Activated CD4-positive, CD25-positive, alpha-beta regulatory T cell (primary cell): Measurements from ENCODE around the gene ZMYM4.
"Not testable (repeated sequence)": the region's sequence is repeated elsewhere in the genome, so short reads cannot be mapped to it uniquely, and the experiment has no call there.

Source experiments
- DNase-seq, 4 experiments: peaks; one replicate each; lab custom pipeline; 2025; lab: John Stamatoyannopoulos, UW

Gene ZMYM4

DNA sequence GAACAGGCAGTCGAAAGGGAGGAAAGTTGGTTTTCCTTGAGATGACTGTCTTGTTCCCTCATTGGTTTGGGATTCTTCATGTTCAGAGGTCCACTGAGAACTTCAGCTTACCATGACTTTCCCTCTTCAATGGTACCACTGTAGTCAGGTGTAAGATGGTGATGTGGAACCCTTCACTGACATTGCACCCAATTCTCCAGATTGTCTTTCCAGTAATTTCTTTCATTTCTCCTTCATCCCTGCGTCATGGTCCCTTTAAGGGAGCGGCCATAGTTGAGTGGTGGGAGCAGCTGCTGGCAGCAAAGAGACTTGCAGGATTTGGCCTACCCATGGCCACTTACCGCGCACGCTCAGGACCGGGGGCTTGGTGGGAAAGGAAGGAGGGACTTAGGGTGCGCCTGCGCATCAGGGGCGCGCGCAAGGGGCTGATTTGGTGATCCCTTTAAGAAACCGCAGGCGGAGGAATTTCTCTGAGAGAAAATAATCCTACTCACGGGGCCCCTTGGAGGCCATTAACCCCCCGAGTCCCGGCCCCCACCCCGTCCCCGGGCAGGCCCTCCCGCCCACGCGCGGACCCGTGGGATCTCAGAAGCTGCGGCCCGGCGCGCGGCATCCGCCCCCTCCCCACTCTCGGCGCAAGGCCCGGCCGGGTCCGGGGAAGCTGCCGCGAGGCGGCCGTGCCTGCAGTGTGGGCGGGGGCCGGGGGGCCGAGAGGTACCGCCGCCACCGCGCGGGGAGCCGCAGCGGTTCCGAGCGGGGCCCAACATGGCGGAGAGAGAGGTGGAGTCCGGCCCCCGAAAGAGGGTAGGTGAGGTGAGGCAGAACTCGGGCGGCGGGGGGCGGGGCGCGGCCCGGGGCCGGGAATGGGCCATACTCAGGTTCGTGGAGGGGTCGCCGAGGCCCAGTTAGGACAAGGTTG is at the start of gene ZMYM4:
Gene ZMYM4 (plus strand): TSS at position 428 of the 919 bp plus-strand sequence. CDS start 338 bp downstream, at position 766.
- peak; percentile 68 to 74 (median 72) for DNase-seq

DNA sequence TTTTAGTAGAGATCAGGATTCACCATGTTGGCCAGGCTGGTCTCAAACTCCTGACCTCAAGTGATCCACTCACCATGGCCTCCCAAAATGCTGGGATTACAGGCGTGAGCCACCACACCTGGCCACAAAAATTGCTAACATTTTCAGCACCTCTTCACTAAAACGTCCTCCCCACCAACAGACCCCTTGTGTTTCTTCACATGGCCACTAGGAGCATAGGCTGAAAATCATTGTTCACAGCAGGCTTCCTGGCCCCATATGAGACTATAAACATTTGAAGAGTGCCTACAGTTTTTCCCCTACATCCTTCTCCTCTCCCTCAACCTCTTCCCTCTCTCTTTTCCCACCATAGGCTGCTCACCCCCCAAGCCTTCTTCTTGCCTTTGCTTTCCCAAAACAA is 47.5 kb upstream of the ZMYM4 start:
- no peak for DNase-seq

DNA sequence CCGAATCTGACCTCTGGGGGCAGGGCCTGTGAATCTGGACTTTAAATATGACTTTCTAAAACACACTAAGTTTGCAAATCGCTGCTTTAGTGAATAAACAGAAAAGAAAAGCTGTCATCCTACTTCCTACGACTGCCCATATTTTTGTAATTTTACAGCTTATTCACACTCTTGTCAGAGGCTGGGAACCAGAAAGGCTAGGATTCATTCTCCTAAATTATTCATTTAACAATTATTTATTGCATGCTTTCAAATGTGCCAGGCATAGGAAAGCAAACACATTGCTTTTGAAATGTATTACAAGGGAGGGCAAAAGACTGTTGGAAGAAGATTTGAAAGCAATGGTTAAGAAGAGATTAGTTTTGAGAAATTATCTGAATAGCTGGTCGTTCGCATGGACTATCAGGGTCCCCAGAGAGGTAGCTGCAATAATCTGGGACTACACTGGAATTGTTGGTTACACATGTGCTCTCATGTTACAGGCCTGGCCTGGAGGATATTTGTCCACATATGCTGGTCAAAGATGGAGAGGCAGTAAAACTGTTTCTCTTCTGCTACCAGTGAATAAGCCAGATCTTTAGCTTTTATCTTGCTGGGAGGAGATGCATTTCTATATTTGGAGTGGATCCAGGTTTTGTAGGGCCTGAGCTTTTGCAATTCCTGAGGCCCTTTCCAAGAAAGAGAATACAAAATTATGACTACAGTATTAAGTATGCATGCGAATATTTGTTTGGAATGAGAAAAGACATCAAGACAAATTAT is 46.0 kb upstream of the ZMYM4 start:
- no peak for DNase-seq

DNA sequence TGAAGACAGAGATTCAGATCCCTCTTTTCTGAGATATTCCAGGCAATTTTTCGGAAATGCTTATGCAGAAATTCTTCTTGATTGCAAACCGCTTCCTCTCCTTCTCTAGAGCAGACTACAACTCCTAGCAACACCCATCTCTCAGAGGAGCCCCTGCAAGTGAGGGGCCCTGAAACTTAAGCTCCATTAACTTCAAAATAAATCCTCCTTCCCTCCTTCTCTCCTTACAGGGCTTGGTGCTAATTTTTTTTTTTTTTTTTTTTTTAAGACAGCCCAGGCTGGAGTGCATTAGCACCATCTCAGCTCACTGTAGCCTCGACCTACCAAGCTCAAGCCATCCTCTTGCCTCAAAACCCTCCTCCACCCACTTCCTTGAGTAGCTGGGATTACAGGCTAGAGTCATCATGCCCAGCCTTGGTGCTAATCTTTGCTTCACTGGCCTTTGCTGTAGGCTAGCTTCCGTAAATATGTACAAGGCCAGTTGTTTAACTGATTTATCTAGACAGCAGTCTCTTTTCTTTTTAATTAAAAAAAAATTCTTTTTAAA is 45.4 kb upstream of the ZMYM4 start:
- DNase-seq: no peak

DNA sequence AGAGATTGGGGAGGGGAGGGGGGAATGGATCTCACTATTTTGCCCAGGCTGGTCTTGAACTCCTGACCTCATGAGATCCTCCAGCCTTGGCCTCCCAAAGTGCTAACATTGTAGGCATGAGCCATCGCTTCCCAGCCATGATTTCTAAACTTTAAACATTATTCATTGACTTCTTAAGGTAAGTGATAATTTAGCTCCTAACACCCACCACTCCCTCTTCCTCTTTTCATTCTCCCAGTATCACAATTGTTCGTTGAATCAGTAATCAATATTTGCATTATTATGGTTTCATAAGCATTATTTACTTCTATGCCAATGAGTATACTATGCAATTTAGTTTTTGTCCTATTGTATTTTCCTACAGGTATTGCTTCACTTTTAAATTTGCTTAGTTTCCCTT is 42.0 kb upstream of the ZMYM4 start:
- DNase-seq: no peak

DNA sequence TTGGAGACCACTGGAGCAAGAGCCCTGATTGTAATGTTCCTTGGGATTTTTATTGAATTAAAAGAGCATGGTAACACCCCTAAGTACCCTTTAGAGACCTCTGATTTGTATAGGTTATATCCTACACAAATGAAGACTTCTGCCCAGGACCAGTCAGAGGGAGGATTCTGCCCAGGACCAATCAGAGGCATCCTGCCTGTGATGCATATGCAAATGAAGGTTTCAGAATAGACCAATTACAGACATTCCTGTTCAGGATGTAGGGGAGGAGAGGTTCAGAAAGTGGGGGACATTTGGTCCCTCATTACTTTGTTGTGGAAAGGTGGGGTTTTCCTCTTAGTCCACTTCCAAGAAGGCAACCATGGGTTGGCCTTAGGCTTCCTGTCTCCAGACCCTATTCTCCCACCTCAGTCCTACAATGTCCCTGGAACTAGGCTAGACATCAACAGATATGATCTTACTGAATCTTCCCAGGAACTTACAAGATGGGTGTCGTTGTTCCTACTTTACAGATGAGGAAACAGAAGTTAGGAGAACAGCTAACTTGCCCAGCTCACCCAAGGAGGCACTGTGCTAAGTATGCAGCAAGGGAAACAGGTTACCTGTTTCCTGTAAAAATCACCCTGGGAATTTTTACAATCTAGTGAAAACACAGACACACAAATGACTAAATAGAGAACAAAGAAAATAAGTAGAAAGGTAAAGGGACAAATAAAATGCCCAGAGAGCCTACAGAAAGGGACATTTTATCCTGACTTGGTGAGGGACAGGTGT is 38.7 kb upstream of the ZMYM4 start:
- no peak for DNase-seq

DNA sequence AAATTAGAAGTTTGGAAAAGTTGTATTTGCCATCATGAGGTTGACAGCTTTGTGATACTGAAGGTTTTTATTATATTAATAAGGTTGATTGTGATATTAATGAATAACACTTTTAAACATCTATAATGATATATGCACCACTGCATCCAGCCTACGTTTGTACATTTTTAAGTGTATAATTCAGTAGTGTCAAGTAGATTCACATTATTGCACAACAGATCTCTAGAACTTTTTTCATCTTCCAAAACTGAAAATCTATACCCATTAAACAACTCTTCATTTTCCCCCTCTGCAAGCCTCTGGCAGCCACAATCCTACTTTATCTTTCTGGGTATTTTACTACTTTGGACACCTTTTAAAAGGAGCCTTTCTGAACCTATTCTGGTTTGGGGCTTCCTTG is 37.2 kb upstream of the ZMYM4 start:
- no peak for DNase-seq

DNA sequence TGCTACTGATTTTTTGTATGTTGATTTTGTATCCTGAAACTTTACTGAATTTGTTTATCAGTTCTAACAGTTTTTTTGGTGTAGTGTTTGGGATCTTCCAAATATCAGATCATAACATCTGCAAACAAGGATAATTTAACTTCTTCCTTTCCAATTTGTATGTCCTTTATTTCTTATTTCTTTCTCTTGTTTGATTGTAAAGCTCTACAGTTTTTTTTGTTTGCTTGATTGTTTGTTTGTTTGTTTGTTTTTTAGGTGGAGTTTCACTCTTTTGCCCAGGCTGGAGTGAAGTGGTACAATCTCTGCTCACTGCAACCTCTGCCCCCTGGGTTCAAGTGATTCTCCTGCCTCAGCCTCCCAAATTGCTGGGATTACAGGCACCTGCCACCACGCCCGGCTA is 31.7 kb upstream of the ZMYM4 start:
- not testable (repeated sequence) for DNase-seq

DNA sequence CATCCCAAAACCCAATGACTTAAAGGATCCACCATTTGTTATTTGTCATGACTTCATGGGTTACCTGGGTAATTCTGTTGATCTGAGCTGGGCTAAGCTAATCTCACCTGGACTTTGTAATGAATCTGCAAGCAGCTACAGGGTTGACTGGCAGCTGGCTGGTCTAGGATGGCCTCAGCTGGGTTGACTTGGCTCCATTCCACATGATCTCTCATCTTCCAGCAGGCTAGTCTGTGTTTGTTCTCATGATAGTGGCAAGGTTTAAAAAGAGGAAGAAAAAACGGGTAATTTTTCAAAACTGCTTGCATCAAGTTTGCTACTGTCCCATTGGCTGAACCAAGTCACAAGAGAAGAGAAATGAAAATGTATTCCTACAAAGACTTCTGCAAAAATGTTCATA is 24.8 kb upstream of the ZMYM4 start:
- DNase-seq: no peak

DNA sequence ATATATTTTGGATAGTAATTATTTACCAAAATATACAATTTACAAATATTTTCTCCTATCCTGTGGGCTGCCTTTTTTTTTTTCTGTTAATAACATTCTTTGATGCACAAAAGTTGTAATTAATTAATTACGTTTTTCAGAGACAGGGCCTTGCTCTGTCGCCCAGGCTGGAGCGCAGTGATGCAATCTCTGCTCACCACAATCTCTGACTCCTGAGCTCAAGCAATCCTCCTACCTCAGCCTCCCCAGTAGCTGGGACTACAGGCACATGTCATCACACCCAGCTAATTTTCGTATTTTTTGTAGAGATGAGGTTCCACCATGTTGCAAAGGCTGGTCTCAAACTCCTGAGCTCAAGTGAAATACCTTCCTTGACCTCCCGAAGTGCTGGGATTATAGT is 21.3 kb upstream of the ZMYM4 start:
- DNase-seq: no peak

DNA sequence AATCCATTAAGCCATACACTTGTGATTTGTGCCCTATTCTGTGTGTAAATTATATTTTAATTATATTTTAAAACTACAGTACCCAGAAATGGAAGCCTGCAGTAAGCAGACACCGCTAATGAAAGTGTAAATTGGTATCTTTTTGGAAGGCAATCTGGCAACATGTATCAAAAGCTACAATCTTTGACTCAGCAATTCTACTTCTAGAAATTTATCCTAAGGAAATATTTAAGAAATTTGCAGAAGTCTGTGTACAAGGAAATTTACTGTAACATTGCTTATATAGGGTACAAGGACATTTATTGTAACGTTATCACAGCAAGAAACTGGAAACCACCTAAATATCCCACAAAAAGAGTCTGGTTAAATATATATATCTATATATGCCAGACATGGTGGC is 14.6 kb upstream of the ZMYM4 start:
- no peak for DNase-seq

DNA sequence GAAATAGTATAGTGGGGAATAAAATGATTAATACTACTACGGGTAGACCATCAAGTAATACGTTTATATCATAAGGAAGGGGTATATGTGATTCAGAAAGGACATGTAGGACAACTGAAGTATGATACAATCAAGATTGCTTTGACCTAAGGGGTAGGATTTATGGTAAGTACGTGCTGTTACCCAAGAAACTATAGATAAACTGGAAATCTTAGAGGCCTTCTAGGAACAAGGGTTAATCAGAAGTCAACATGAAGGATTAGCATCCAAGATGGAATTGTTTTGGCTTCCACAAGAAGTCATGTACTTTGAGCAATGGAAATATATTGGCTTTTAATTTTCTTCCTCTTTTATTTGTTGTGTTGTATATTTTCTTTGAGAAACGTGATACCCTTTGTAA is 13.2 kb upstream of the ZMYM4 start:
- no peak for DNase-seq

DNA sequence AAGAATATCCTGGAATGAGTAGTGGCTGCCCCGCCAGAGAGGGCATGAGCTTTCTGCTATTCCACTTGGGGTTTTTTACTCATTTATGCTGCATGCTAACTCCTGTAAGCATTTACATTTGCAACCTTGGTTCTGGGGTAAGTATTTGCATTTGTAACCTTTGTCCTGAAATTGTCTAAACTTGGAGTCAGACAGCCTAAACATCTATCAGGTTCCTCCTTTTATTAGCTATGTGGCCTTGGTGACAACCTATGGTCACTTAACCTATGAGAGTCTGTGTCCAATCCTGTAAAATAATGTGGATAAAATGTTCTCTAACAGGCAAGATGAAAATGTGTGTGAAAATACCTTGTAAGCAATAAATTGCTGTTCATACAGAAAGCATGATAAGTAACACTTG is 8.9 kb upstream of the ZMYM4 start:
- DNase-seq: no peak

DNA sequence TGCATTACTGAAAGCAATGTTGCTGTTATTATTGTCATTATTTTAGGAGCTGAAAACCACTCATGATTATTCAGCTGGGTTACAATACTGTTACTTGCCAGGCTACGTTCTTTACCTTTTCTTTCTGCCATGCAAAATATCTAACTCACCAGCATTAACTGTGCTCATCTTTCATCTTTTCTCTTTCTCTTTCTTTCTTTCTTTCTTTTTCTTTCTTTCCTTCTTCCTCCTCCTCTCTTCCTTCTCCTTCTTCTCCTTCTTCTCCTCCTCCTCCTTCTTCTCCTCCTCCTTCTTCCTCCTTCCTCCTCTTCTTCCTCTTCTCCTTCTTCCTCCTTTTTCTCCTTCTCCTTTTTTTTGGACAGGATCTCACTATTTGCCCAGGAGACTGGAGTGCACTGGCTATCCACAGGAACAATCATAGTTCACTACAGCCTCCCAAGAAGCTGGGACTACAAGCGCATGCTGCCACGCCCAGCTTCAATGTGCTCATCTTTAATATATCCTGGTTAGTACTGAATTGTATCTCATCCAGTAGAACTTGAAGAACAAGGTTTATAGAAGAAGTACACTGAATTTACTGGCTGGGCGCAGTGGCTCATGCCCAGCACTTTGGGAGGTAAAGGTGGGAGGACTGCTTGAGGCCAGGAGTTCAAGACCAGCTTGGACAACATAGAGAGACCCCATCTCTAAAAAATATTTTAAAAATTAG is 6.9 kb upstream of the ZMYM4 start:
- DNase-seq: no peak

DNA sequence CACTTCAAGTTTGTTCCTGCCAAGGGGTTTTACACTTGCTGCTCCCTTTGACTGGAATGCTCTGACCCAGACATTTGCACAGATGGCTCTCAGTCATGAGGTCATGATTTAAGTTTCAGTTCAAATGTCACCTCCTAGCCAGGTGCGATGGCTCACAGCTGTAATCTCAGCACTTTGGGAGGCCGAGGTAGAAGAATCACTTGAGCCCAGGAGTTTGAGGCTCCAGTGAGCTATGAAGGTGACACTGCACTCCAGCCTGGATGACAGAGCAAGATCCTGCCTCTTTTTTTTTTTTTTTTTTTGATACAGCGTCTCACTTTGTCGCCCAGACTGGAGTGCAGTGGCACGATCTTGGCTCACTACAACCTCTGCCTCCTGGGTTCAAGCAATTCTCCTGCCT is 4.5 kb upstream of the ZMYM4 start:
- DNase-seq: no peak

DNA sequence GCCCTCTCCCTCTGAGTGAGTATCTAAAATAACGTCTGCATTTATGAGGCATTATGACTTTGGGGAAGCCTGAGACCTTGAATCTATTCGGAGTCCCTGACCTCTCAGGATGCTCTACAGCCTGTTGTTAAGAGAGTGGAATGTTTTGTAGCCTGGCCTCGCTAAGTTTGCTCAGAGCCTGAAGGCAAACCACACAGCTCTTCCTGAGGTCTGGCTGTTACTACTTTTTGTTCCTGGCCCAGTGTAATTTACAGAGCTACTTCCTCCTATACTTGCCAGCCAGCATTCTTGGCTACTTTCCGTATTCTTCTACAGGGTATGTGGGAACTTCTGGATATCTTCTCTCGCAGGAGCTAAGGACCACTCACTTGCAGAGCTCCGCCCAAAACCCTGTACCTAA is 3.6 kb upstream of the ZMYM4 start:
- no peak for DNase-seq

DNA sequence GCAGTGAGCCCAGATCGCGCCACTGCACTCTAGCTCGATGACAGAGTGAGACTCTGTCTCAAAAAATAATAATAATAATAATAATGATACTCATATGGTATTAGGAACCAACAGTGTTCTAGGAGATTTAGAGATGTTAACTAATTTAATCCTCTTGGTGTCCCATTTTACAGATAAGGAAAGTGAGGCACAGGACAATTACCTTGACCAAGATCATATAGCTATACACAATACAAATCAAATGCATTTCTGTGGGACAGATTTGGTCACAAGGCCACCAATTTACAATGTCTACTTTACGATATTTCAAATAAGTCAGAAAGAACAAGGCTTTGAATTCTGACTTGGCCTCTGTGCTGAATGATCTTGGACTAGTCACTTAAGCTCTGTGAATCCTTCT is 2.2 kb upstream of the ZMYM4 start:
- DNase-seq: no peak

DNA sequence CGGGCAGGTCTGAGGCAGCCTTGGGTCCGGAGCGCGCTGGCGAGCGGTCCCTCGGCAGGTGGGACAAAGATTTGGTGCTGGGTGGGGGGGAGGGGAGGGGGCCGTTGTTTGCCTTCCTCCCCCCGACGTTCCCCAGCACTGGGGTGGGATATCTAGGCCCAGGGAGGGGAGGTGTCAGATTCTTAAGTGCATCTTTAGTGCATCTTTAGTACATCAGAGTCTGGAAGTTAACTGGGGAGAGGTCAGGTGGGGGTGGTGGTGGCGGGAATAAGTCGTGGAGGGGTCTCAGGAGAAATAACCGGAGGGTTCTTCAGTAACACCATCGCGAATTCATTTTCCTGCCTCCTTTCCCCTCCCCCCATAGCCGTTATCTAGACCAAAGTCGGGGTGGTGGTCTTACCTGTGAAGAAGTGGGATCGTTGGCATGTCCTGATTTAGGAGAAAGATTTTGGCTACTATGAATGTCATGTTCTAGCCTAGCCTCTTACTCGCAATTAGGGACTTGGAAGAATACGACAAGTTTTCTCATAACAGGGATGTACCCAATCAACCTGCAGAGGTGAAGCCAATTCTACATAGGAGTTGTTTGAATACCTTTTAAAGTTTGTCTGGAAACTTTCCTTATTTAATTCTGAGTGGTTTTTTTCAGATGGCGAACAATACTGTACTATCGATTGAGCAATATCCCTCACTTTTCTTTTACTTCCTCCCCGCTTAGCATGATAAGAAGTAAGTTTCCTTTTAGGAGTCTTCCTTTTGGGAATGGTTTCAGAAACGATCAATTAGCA is 886 bp downstream of the ZMYM4 start:
- no peak for DNase-seq

DNA sequence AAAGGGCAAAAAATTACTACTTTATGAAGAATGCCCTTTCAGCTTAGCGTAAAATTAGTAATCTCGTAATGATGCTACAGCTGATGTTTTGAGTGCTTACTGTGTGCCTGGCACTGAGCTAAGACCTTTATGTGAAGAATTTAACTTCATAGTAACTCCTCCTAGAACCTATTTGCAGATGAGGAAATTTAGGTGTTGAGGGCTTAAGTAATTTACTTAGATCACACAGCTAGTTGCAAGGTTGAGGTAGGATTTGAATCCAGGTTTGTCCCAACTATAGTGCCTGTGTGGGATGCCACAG is 1.4 kb downstream of the ZMYM4 start:
- no peak for DNase-seq

DNA sequence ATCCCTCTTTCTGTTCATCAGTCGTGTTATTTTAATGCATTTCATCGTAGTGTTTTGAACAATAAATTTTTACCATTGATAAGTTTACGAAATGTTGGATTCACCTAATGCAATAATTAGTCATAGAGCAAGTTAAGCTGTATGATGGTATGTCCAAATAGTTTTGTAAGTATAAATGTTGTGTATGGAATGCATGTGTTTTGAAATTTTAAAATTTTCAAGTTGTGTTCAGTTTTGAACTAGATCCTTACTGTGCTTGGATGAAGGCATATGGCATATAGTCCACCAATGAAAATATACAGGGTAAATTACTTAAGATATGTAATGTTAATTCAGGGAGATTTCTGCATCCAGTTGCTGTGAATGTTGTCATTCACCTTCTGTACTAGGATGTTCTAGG is 2.3 kb downstream of the ZMYM4 start:
- no peak for DNase-seq

DNA sequence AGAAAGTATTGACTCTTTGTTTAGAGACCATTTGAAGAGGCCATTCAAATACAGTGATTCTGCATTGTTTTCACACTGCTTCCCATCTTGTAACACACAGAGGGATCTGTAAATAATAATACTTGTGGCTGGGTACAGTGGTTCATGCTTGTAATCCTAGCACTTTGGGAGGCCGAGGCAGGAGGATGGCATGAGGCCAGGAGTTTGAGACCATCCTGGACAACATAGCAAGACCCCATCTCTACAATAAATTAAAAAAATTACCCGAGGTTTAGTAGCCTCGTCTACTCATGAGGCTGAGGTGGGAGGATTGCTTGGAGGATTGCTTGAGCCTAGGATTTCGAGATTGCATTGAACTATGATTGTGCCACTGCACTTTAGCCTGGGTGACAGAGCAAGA is 5.7 kb downstream of the ZMYM4 start:
- no peak for DNase-seq
